Activated naive CD4-positive, alpha-beta T cell treated with Interleukin-2 at 50 U/mL for 16 hours (primary cell): ENCODE data around the gene LIPG.
"Not testable (repeated sequence)": the region's sequence is repeated elsewhere in the genome, so short reads cannot be mapped to it uniquely, and the experiment has no call there.

Experiments used
- DNase-seq: peaks from one replicate; pipeline ENCODE4 v3.0.0-alpha.2; 2020

Gene LIPG

GRCh38 chr18:49547701-49548100 is 14.2 kb upstream of the LIPG start:
- DNase-seq, result no peak

- DNase-seq, result no peak
Measured at GRCh38 chr18:49548229-49548636, 13.6 kb upstream of the LIPG start.

GRCh38 chr18:49550621-49551339 is 11.1 kb upstream of the LIPG start:
- DNase-seq, result no peak

GRCh38 chr18:49553003-49553402 is 8.9 kb upstream of the LIPG start:
- no peak for DNase-seq

GRCh38 chr18:49555641-49556040 is 6.2 kb upstream of the LIPG start:
- no peak for DNase-seq

GRCh38 chr18:49558356-49558755 is 3.5 kb upstream of the LIPG start:
- DNase-seq, result no peak

GRCh38 chr18:49559326-49559931 is 2.4 kb upstream of the LIPG start:
- not testable (repeated sequence) for DNase-seq

- no peak for DNase-seq
Measured at GRCh38 chr18:49560277-49560623, 1.6 kb upstream of the LIPG start.

- no peak for DNase-seq
Measured at GRCh38 chr18:49560624-49561288, 1.1 kb upstream of the LIPG start.

GRCh38 chr18:49562481-49563129 is 748 bp downstream of the LIPG start:
- DNase-seq, result no peak

- DNase-seq, result no peak
Measured at GRCh38 chr18:49563130-49563540, 1.3 kb downstream of the LIPG start.

- DNase-seq, result no peak
Measured at GRCh38 chr18:49563701-49564517, 2.1 kb downstream of the LIPG start.

- DNase-seq, result no peak
Measured at GRCh38 chr18:49564518-49564834, 2.6 kb downstream of the LIPG start.

- no peak for DNase-seq
Measured at GRCh38 chr18:49565101-49565500, 3.2 kb downstream of the LIPG start.

GRCh38 chr18:49565612-49566011 is 3.8 kb downstream of the LIPG start:
- DNase-seq, result no peak

- no peak for DNase-seq
Measured at GRCh38 chr18:49566217-49566770, 4.4 kb downstream of the LIPG start.

GRCh38 chr18:49566985-49567384 is 5.1 kb downstream of the LIPG start:
- DNase-seq, result no peak

GRCh38 chr18:49569724-49570123 is 7.9 kb downstream of the LIPG start:
- no peak for DNase-seq

- DNase-seq, result no peak
Measured at GRCh38 chr18:49570836-49571235, 9.0 kb downstream of the LIPG start.

GRCh38 chr18:49572611-49573345 is 10.9 kb downstream of the LIPG start:
- DNase-seq, result no peak

- no peak for DNase-seq
Measured at GRCh38 chr18:49573835-49574234, 12.0 kb downstream of the LIPG start.

GRCh38 chr18:49579041-49579440 is 17.2 kb downstream of the LIPG start:
- not testable (repeated sequence) for DNase-seq
